Dermis microvascular lymphatic vessel endothelial cell (primary cell): ENCODE data around the gene MT4. TPM values are rescaled to one million over a fixed set of nuclear protein-coding genes. Genes with fewer than 3 reads are reported as not detected.

Experiments used
- DNase-seq, 2 donors: peaks; one replicate each; pipeline versions ENCODE4 v3.0.0 to v3.0.0-alpha.2; 2010; ENCODE audit warnings: low read depth in 2 of 2
- total RNA-seq: library from RNA; depleted of rRNA; stranded (reverse); fragments of >200 nt; gene quantifications from 2 replicates; pipeline ENCODE4 v1.2.1, GENCODE V29; 2014

Gene MT4
- total RNA-seq, result not detected in 2 replicates

GRCh38 chr16:56564793-56565477 lies at the start of gene MT4:
Gene MT4 (plus strand): TSS chr16:56565073. CDS start chr16:56565129, 56 bp downstream.
- DNase-seq, result no peak

GRCh38 chr16:56515665-56516064 lies 49.2 kb upstream of the MT4 start:
- DNase-seq, result no peak

GRCh38 chr16:56517206-56517605 lies 47.7 kb upstream of the MT4 start:
- no peak for DNase-seq

- peak in 1 of 2 donors; percentile 22 for DNase-seq
Observed at GRCh38 chr16:56518425-56518824, 46.4 kb upstream of the MT4 start.

- peak; percentile 47 to 82 for DNase-seq
Observed at GRCh38 chr16:56519459-56520250, 45.2 kb upstream of the MT4 start, which contains the start of gene BBS2. Gene BBS2 (minus strand): TSS chr16:56520024. CDS start chr16:56519862, 162 bp downstream.

- DNase-seq, result no peak
Observed at GRCh38 chr16:56520251-56520577, 44.7 kb upstream of the MT4 start.

GRCh38 chr16:56525236-56525635 lies 39.6 kb upstream of the MT4 start:
- peak in 1 of 2 donors; percentile 49 for DNase-seq

GRCh38 chr16:56530872-56531271 lies 34.0 kb upstream of the MT4 start:
- DNase-seq, result no peak

GRCh38 chr16:56532714-56533113 lies 32.2 kb upstream of the MT4 start:
- DNase-seq, result no peak

- DNase-seq, result no peak
Observed at GRCh38 chr16:56534847-56535383, 30.0 kb upstream of the MT4 start.

- no peak for DNase-seq
Observed at GRCh38 chr16:56538331-56538730, 26.5 kb upstream of the MT4 start.

GRCh38 chr16:56539656-56540055 lies 25.2 kb upstream of the MT4 start:
- DNase-seq, result no peak

- no peak for DNase-seq
Observed at GRCh38 chr16:56542039-56542438, 22.8 kb upstream of the MT4 start.

GRCh38 chr16:56547120-56547948 lies 17.5 kb upstream of the MT4 start:
- peak in 1 of 2 donors; percentile 14 for DNase-seq

- DNase-seq, result no peak
Observed at GRCh38 chr16:56547949-56548567, 16.8 kb upstream of the MT4 start.

GRCh38 chr16:56549161-56549560 lies 15.7 kb upstream of the MT4 start:
- DNase-seq, result no peak

- no peak for DNase-seq
Observed at GRCh38 chr16:56549744-56550385, 15.0 kb upstream of the MT4 start.

GRCh38 chr16:56551796-56552738 lies 12.8 kb upstream of the MT4 start:
- no peak for DNase-seq

- no peak for DNase-seq
Observed at GRCh38 chr16:56554441-56554840, 10.4 kb upstream of the MT4 start.
